Keratinocyte (primary cell): ENCODE measurements around the gene NKX2-3. TPM values are rescaled to one million over a fixed set of nuclear protein-coding genes. Genes with fewer than 3 reads are reported as not detected.

ENCODE experiments used
- DNase-seq: peaks from one replicate; pipeline ENCODE4 v3.0.0-alpha.2; 2011; ENCODE audit warnings: low read depth, missing footprints, low spot score
- FAIRE-seq: peaks from 2 replicates; lab custom pipeline; 2011; peaks lifted over from hg19 to GRCh38; lab: Jason Lieb, UNC
- H2AFZ ChIP-seq: 2 replicates; pipeline ENCODE4 v1.6.0; 2012; ENCODE audit warnings: low read length, control low read depth, inconsistent platforms; ENCODE audit not compliant: control insufficient read depth
- H3K27ac ChIP-seq: 2 replicates; pipeline ENCODE4 v1.5.1; 2011; ENCODE audit warnings: low read length; ENCODE audit not compliant: control insufficient read depth, insufficient read depth
- H3K27me3 ChIP-seq: 3 replicates; pipeline ENCODE4 v1.6.0; 2011; ENCODE audit warnings: low read length; ENCODE audit not compliant: control insufficient read depth, insufficient read depth; ENCODE audit errors: extremely low read depth
- H3K36me3 ChIP-seq, 2 experiments: 2 replicates in 1 of 2; 3 replicates in 1 of 2; pipeline ENCODE4 v1.5.1; 2011; ENCODE audit warnings: low read length in 2 of 2, mild to moderate bottlenecking in 1 of 2; ENCODE audit not compliant: control insufficient read depth in 2 of 2, insufficient read depth in 2 of 2; ENCODE audit errors: extremely low read depth in 1 of 2
- H3K4me1 ChIP-seq: 3 replicates; pipeline ENCODE4 v1.5.1; 2011; ENCODE audit warnings: low read length; ENCODE audit not compliant: control insufficient read depth, insufficient read depth; ENCODE audit errors: extremely low read depth
- H3K4me2 ChIP-seq: 3 replicates; pipeline ENCODE4 v1.6.0; 2011; ENCODE audit warnings: low read depth, low read length; ENCODE audit not compliant: control insufficient read depth, insufficient read depth; ENCODE audit errors: extremely low read depth
- H3K4me3 ChIP-seq, 3 experiments: fragments of 200-600 bp in 1 of 3; sonication (generic) in 1 of 3; 2 replicates in 2 of 3; 3 replicates in 1 of 3; pipeline ENCODE4 v1.5.1; 2011 to 2016; ENCODE audit warnings: low read length in 3 of 3, mild to moderate bottlenecking in 3 of 3, control low read depth in 2 of 3, inconsistent platforms in 1 of 3, low read depth in 1 of 3, mixed read lengths in 1 of 3, mixed run types in 1 of 3, moderate library complexity in 1 of 3; ENCODE audit not compliant: control insufficient read depth in 2 of 3, insufficient read depth in 2 of 3; ENCODE audit errors: extremely low read depth in 1 of 3
- H3K79me2 ChIP-seq: 2 replicates; pipeline ENCODE4 v1.6.0; 2012; ENCODE audit warnings: low read length; ENCODE audit not compliant: control insufficient read depth, insufficient read depth
- H3K9ac ChIP-seq: 3 replicates; pipeline ENCODE4 v1.6.0; 2011; ENCODE audit warnings: low read length; ENCODE audit not compliant: control insufficient read depth, insufficient read depth; ENCODE audit errors: extremely low read depth
- H3K9me1 ChIP-seq: 3 replicates; pipeline ENCODE4 v1.6.0; 2011; ENCODE audit warnings: low read length; ENCODE audit not compliant: control insufficient read depth, insufficient read depth; ENCODE audit errors: extremely low read depth
- H3K9me3 ChIP-seq: 2 replicates; pipeline ENCODE4 v1.5.1; 2012; ENCODE audit warnings: low read depth, low read length; ENCODE audit not compliant: control insufficient read depth
- H4K20me1 ChIP-seq: 3 replicates; pipeline ENCODE4 v1.6.0; 2011; ENCODE audit warnings: low read length; ENCODE audit not compliant: control insufficient read depth, insufficient read depth; ENCODE audit errors: extremely low read depth
- CTCF ChIP-seq, 3 experiments: IDR thresholded peaks in 1 of 3; conservative IDR thresholded peaks in 1 of 3; optimal IDR thresholded peaks in 1 of 3; 2 replicates in 2 of 3; 3 replicates in 1 of 3; pipeline versions ENCODE3 to v1.5.1; 2011; ENCODE audit warnings: low read length in 3 of 3, mild to moderate bottlenecking in 3 of 3, moderate library complexity in 2 of 3, control low read depth in 1 of 3, inconsistent platforms in 1 of 3; ENCODE audit not compliant: insufficient read depth in 2 of 3; ENCODE audit errors: extremely low read depth in 1 of 3
- EZH2 ChIP-seq: IDR thresholded peaks from one replicate; pipeline ENCODE4 v1.6.1; 2012; ENCODE audit warnings: inconsistent platforms, mild to moderate bottlenecking, low read length, moderate library complexity
- dilution Hi-C: fragments of 300-500 bp; cut with MboI; formaldehyde crosslinking; loops from one replicate; pipeline ENCODE4 v1.7.0; 2020; ENCODE audit warnings: low sequenced_read_pairs; ENCODE audit not compliant: extremely low pct_ligation_motif_present
- polyA plus RNA-seq, 5 experiments: library from polyadenylated mRNA; depleted of rRNA in 3 of 5; stranded (reverse) in 3 of 5; stranded (forward) in 1 of 5; unstranded in 1 of 5; fragments of >200 nt; gene quantifications; 1 replicate in 1 of 5; 2 replicates in 3 of 5; 3 replicates in 1 of 5; pipeline versions ENCODE4 v1.2.1 to v1.2.3, GENCODE V29; 2011 to 2012; ENCODE audit warnings: missing spikeins in 2 of 5, low read depth in 1 of 5, low replicate concordance in 1 of 5

NKX2-3 gene
- polyA plus RNA-seq, 1 donor (not counting 4 experiments of a cell fraction or from before 2014, with no cell fraction given), result not detected

GRCh38 chr10:99520847-99521764, 11.6 kb upstream of the NKX2-3 start:
- FAIRE-seq (no peak), DNase-seq (no peak)
- Histone ChIP-seq H2AFZ (no peak overlapping the region), H3K4me3 (no peak overlapping the region), H3K4me1 (no peaks in the 10 kb centered on the region), H3K27ac (no peak overlapping the region), H3K36me3 (no peaks in the 10 kb centered on the region), H4K20me1 (peaks cover 4% of the 10 kb centered on the region), H3K79me2 (no peaks in the 10 kb centered on the region), H3K4me2 (no peak overlapping the region), H3K9ac (no peak overlapping the region), H3K9me1 (no peaks in the 10 kb centered on the region), H3K9me3 (no peaks in the 10 kb centered on the region), H3K27me3 (peaks cover 83% of the 10 kb centered on the region)
- TF ChIP-seq CTCF (optimal IDR thresholded peaks at IDR 0.05 in 1 of 3, IDR thresholded peaks at IDR 0.05 in 1 of 3, conservative IDR thresholded peaks at IDR 0.05 in 1 of 3; ENCODE audit: extremely low read depth in 1 of 3, insufficient read depth in 2 of 3, low read length in 3 of 3) (no peak), EZH2 (peak; percentile 74)
- dilution Hi-C loops, result no loop called here

- Histone ChIP-seq H3K27ac (no peak overlapping the region), H3K4me3 (no peak overlapping the region), H3K4me2 (no peak overlapping the region), H3K9me1 (no peaks in the 10 kb centered on the region), H4K20me1 (peaks cover 4% of the 10 kb centered on the region), H3K36me3 (no peaks in the 10 kb centered on the region), H3K4me1 (no peaks in the 10 kb centered on the region), H3K9me3 (no peaks in the 10 kb centered on the region), H3K27me3 (peaks cover 91% of the 10 kb centered on the region), H2AFZ (no peak overlapping the region), H3K9ac (no peak overlapping the region), H3K79me2 (no peaks in the 10 kb centered on the region)
- dilution Hi-C loops, result no loop called here
- TF ChIP-seq CTCF (optimal IDR thresholded peaks at IDR 0.05 in 1 of 3, IDR thresholded peaks at IDR 0.05 in 1 of 3, conservative IDR thresholded peaks at IDR 0.05 in 1 of 3; ENCODE audit: extremely low read depth in 1 of 3, insufficient read depth in 2 of 3, low read length in 3 of 3) (no peak), EZH2 (no peak)
- DNase-seq (no peak), FAIRE-seq (no peak)
Measured at GRCh38 chr10:99521765-99522469, 10.8 kb upstream of the NKX2-3 start.
